Stimulated activated CD4-positive, alpha-beta T cell treated with anti-CD3 and anti-CD28 coated beads, Interleukin-2, amount 100 ng/mL, for 24 hours (primary cell): ENCODE results near the gene SLC9A5.

ENCODE experiments used
- DNase-seq, 2 donors: peaks; one replicate each; pipeline ENCODE4 v3.0.0-alpha.2; 2020

Gene SLC9A5

GRCh38 chr16:67248401-67249177 lies at the start of gene SLC9A5:
TSS of gene SLC9A5 (plus strand) at chr16:67248979. CDS start at chr16:67249015, 36 bp downstream.
- DNase-seq: peak; percentile 39 to 54

- no peak for DNase-seq
Observed at GRCh38 chr16:67199011-67199807, 49.6 kb upstream of the SLC9A5 start, which contains the start of gene ELMO3. TSS of gene ELMO3 (plus strand) at chr16:67199131. CDS start at chr16:67199327, 196 bp downstream.

GRCh38 chr16:67199808-67200198 lies 49.0 kb upstream of the SLC9A5 start:
- DNase-seq: no peak

- no peak for DNase-seq
Observed at GRCh38 chr16:67200491-67200890, 48.3 kb upstream of the SLC9A5 start.

GRCh38 chr16:67201411-67202345 lies 47.1 kb upstream of the SLC9A5 start:
- DNase-seq: no peak

- no peak for DNase-seq
Observed at GRCh38 chr16:67202426-67202825, 46.4 kb upstream of the SLC9A5 start.

GRCh38 chr16:67202956-67203493 lies 45.8 kb upstream of the SLC9A5 start:
- DNase-seq: no peak

- no peak for DNase-seq
Observed at GRCh38 chr16:67204076-67204475, 44.7 kb upstream of the SLC9A5 start.

- no peak for DNase-seq
Observed at GRCh38 chr16:67206129-67206837, 42.5 kb upstream of the SLC9A5 start.

GRCh38 chr16:67206838-67207248 lies 41.9 kb upstream of the SLC9A5 start:
- DNase-seq: no peak

GRCh38 chr16:67207249-67208091 lies 41.3 kb upstream of the SLC9A5 start:
- DNase-seq: no peak

- DNase-seq: no peak
Observed at GRCh38 chr16:67208154-67208896, 40.5 kb upstream of the SLC9A5 start.

GRCh38 chr16:67209565-67209964 lies 39.2 kb upstream of the SLC9A5 start:
- DNase-seq: no peak

- no peak for DNase-seq
Observed at GRCh38 chr16:67210069-67210937, 38.5 kb upstream of the SLC9A5 start.

GRCh38 chr16:67211674-67212073 lies 37.1 kb upstream of the SLC9A5 start:
- DNase-seq: no peak

GRCh38 chr16:67212766-67213165 lies 36.0 kb upstream of the SLC9A5 start:
- DNase-seq: no peak

- no peak for DNase-seq
Observed at GRCh38 chr16:67213197-67214019, 35.4 kb upstream of the SLC9A5 start.

- no peak for DNase-seq
Observed at GRCh38 chr16:67215706-67216105, 33.1 kb upstream of the SLC9A5 start.
